ENCODE data around the gene ULK2.
A peak's percentile ranks its signal among the peaks of the same experiment; 100 is the strongest.

ULK2 gene

GRCh38 chr17:19755392-19755791 is 112.3 kb downstream of the ULK2 start (continued):
- no peak for TF ChIP-seq OSR1 (CRISPR knock-in tag; IDR thresholded peaks at IDR 0.05)
- no peak for TF ChIP-seq ZNF70 (CRISPR knock-in tag; IDR thresholded peaks at IDR 0.05)
- no peak for TF ChIP-seq CREB5 (CRISPR knock-in tag; IDR thresholded peaks at IDR 0.05; ENCODE audit: low read depth)

GRCh38 chr17:19753661-19754463 is 113.9 kb downstream of the ULK2 start:
- peak; percentile 77 for ATAC-seq
- no peak for TF ChIP-seq CSDC2 (CRISPR knock-in tag; IDR thresholded peaks at IDR 0.05)
- no peak for TF ChIP-seq TCF4 (CRISPR knock-in tag; IDR thresholded peaks at IDR 0.05; ENCODE audit: borderline replicate concordance)
- TF ChIP-seq CREB5 (CRISPR knock-in tag; IDR thresholded peaks at IDR 0.05; ENCODE audit: low read depth) = no peak
- TF ChIP-seq POU6F1 (CRISPR knock-in tag; IDR thresholded peaks at IDR 0.05; ENCODE audit: borderline replicate concordance, low read depth) = no peak
- no peak for TF ChIP-seq RARB (CRISPR knock-in tag; IDR thresholded peaks at IDR 0.05)
- TF ChIP-seq GLIS3 (CRISPR knock-in tag; IDR thresholded peaks at IDR 0.05) = no peak

GRCh38 chr17:19753051-19753509 is 114.7 kb downstream of the ULK2 start:
- peak; percentile 80 for TF ChIP-seq ZFP3 (CRISPR knock-in tag; IDR thresholded peaks at IDR 0.05)
- TF ChIP-seq ZNF70 (CRISPR knock-in tag; IDR thresholded peaks at IDR 0.05) = no peak
- ATAC-seq = peak; percentile 99

GRCh38 chr17:19752216-19753050 is 115.3 kb downstream of the ULK2 start:
- no peak for TF ChIP-seq SNAI2 (CRISPR knock-in tag; IDR thresholded peaks at IDR 0.05)
- TF ChIP-seq OSR1 (CRISPR knock-in tag; IDR thresholded peaks at IDR 0.05) = no peak
- no peak for TF ChIP-seq ISL1 (CRISPR knock-in tag; IDR thresholded peaks at IDR 0.05)
- TF ChIP-seq ZFP3 (CRISPR knock-in tag; IDR thresholded peaks at IDR 0.05) = no peak
- no peak for TF ChIP-seq PATZ1 (CRISPR knock-in tag; IDR thresholded peaks at IDR 0.05; ENCODE audit: borderline replicate concordance)
- no peak for TF ChIP-seq ZNF70 (CRISPR knock-in tag; IDR thresholded peaks at IDR 0.05)
- TF ChIP-seq ZNF565 (CRISPR knock-in tag; conservative IDR thresholded peaks at IDR 0.05; ENCODE audit: low read depth) = no peak
- no peak for TF ChIP-seq ARNTL (CRISPR knock-in tag; IDR thresholded peaks at IDR 0.05; ENCODE audit: borderline replicate concordance, low read depth)
- TF ChIP-seq TSHZ2 (CRISPR knock-in tag; IDR thresholded peaks at IDR 0.05) = no peak
- no peak for TF ChIP-seq ZC3H10 (CRISPR knock-in tag; IDR thresholded peaks at IDR 0.05)
- no peak for TF ChIP-seq TCF4 (CRISPR knock-in tag; IDR thresholded peaks at IDR 0.05; ENCODE audit: borderline replicate concordance)
- TF ChIP-seq BACH2 (CRISPR knock-in tag; IDR thresholded peaks at IDR 0.05; ENCODE audit: borderline replicate concordance) = no peak
- TF ChIP-seq RARB (CRISPR knock-in tag; IDR thresholded peaks at IDR 0.05) = no peak
- TF ChIP-seq CSDC2 (CRISPR knock-in tag; IDR thresholded peaks at IDR 0.05) = no peak
- TF ChIP-seq ESRRG (CRISPR knock-in tag; IDR thresholded peaks at IDR 0.05) = no peak
- TF ChIP-seq ZNF8 (CRISPR knock-in tag; IDR thresholded peaks at IDR 0.05) = no peak
- TF ChIP-seq CSRNP3 (CRISPR knock-in tag; IDR thresholded peaks at IDR 0.05) = no peak
- no peak for TF ChIP-seq GLIS3 (CRISPR knock-in tag; IDR thresholded peaks at IDR 0.05)
- no peak for TF ChIP-seq ZFP30 (CRISPR knock-in tag; IDR thresholded peaks at IDR 0.05)
- no peak; the same call in 2 of the 3 replicates for ATAC-seq

Measured in SK-N-SH treated with all-trans-retinoic acid at 6 μM for 48 hours (cell line).